Measurements from ENCODE around the gene FTH1.

FTH1 gene

DNA sequence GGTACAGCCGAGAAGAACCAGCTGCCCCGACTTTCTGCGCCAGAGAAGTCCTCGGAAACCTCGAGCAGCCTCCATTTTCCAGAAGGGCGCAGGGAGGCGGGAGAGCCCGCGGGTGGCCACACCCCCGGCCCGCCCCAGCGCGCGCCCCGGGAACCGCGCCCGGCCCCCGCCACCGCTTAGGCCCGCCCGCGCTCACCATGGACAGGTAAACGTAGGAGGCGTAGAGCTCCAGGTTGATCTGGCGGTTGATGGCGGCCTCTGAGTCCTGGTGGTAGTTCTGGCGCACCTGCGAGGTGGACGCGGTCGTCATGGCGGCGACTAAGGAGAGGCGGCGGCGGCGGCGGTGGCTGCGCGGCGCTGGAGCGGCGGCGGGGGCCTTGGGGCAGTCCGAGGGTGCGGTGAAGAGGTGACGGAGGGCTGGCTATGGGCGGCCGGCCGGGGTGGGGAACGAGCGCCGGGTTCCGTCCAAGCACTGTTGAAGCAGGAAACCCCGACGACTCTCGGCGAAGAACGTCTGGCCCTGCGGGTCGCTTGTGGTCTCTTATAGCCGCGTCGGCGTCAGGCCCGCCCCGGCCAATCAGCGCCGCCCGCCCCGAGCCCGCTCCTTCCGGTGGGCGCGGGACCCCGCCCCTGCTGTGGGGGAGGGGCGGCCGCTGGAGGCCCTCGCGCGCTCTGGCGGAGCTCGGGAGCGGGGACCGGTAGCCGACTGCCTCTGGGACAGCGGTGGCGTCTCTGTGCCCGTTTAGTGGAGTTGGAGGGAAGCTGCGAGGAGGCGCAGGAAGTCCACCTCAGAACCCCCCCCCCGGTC lies at the start of gene FTH1:
TSS of gene FTH1 (minus strand) at position 519 of the 808 bp plus-strand sequence. CDS start at position 310, 209 bp downstream.
- Histone ChIP-seq H3K9me3 (ENCODE audit: low read length) (no peaks in the 10 kb centered on the region), H3K9ac (ENCODE audit: low read length) (peak within 1 kb of the TSS; percentile 81), H2AFZ (ENCODE audit: low read length) (peak within 1 kb of the TSS; percentile 59; the same call in 1 of the 2 replicates), H4K20me1 (ENCODE audit: insufficient read depth, low read length) (no peaks in the 10 kb centered on the region), H3K79me2 (ENCODE audit: insufficient read depth, low read length) (peaks cover 10% of the 10 kb centered on the region), H3K36me3 (ENCODE audit: insufficient read depth, low read length) (peaks cover 33% of the 10 kb centered on the region), H3K4me1 (ENCODE audit: insufficient read depth, low read length, severe bottlenecking) (peaks cover 58% of the 10 kb centered on the region), H3K27ac (ENCODE audit: low read depth, low read length, poor library complexity, severe bottlenecking) (peak within 1 kb of the TSS; percentile 54), H3F3A (ENCODE audit: insufficient read depth, low read length) (no peaks in the 10 kb centered on the region; the same call in 1 of the 2 replicates), H3K4me3 (ENCODE audit: low read depth, low read length, poor library complexity, severe bottlenecking) (peak within 1 kb of the TSS; percentile 94), H3K9me2 (ENCODE audit: low read depth, low read length) (no peaks in the 10 kb centered on the region), H3K4me2 (ENCODE audit: low read length) (peak within 1 kb of the TSS; percentile 94), H3K27me3 (ENCODE audit: insufficient read depth, low read length) (no peaks in the 10 kb centered on the region)
- TF ChIP-seq EZH2 (IDR thresholded peaks at IDR 0.05; ENCODE audit: borderline replicate concordance, low read length), result no peak
- TF ChIP-seq, protein P1, sequence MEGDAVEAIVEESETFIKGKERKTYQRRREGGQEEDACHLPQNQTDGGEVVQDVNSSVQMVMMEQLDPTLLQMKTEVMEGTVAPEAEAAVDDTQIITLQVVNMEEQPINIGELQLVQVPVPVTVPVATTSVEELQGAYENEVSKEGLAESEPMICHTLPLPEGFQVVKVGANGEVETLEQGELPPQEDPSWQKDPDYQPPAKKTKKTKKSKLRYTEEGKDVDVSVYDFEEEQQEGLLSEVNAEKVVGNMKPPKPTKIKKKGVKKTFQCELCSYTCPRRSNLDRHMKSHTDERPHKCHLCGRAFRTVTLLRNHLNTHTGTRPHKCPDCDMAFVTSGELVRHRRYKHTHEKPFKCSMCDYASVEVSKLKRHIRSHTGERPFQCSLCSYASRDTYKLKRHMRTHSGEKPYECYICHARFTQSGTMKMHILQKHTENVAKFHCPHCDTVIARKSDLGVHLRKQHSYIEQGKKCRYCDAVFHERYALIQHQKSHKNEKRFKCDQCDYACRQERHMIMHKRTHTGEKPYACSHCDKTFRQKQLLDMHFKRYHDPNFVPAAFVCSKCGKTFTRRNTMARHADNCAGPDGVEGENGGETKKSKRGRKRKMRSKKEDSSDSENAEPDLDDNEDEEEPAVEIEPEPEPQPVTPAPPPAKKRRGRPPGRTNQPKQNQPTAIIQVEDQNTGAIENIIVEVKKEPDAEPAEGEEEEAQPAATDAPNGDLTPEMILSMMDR (IDR thresholded peaks at IDR 0.05; ENCODE audit: low read length), result no peak

DNA sequence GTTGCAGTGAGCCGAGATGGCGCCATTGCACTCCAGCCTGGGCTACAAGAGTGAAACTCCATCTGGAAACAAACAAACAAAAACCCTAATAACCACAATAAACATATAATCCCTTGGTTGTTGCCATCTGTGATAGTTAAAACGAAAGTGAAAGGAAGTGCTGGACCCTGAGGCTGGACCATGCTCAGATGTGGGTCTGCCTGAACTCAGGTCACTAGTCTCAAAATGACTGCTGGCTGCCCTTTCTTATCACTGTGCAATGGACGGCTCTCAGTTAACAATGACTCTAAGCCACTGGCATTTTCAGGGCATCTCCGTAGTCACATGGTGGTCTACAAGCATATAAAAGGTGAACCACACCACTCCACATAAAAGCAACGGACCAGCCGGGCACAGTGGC lies 48.2 kb upstream of the FTH1 start:
- Histone ChIP-seq H3K4me3 (ENCODE audit: low read depth, low read length, poor library complexity, severe bottlenecking) (no peak overlapping the region), H3K27ac (ENCODE audit: low read depth, low read length, poor library complexity, severe bottlenecking) (no peak overlapping the region), H3K9me3 (ENCODE audit: low read length) (no peaks in the 10 kb centered on the region), H3K36me3 (ENCODE audit: insufficient read depth, low read length) (no peaks in the 10 kb centered on the region), H3K9ac (ENCODE audit: low read length) (no peak overlapping the region), H3F3A (ENCODE audit: insufficient read depth, low read length) (no peaks in the 10 kb centered on the region), H4K20me1 (ENCODE audit: insufficient read depth, low read length) (no peaks in the 10 kb centered on the region), H2AFZ (ENCODE audit: low read length) (no peak overlapping the region), H3K9me2 (ENCODE audit: low read depth, low read length) (no peaks in the 10 kb centered on the region), H3K79me2 (ENCODE audit: insufficient read depth, low read length) (no peaks in the 10 kb centered on the region), H3K4me1 (ENCODE audit: insufficient read depth, low read length, severe bottlenecking) (no peaks in the 10 kb centered on the region), H3K27me3 (ENCODE audit: insufficient read depth, low read length) (no peaks in the 10 kb centered on the region; the same call in 1 of the 2 replicates), H3K4me2 (ENCODE audit: low read length) (no peak overlapping the region)
- no peak for TF ChIP-seq EZH2 (IDR thresholded peaks at IDR 0.05; ENCODE audit: borderline replicate concordance, low read length)
- TF ChIP-seq, protein P1 (IDR thresholded peaks at IDR 0.05; ENCODE audit: low read length), result no peak

DNA sequence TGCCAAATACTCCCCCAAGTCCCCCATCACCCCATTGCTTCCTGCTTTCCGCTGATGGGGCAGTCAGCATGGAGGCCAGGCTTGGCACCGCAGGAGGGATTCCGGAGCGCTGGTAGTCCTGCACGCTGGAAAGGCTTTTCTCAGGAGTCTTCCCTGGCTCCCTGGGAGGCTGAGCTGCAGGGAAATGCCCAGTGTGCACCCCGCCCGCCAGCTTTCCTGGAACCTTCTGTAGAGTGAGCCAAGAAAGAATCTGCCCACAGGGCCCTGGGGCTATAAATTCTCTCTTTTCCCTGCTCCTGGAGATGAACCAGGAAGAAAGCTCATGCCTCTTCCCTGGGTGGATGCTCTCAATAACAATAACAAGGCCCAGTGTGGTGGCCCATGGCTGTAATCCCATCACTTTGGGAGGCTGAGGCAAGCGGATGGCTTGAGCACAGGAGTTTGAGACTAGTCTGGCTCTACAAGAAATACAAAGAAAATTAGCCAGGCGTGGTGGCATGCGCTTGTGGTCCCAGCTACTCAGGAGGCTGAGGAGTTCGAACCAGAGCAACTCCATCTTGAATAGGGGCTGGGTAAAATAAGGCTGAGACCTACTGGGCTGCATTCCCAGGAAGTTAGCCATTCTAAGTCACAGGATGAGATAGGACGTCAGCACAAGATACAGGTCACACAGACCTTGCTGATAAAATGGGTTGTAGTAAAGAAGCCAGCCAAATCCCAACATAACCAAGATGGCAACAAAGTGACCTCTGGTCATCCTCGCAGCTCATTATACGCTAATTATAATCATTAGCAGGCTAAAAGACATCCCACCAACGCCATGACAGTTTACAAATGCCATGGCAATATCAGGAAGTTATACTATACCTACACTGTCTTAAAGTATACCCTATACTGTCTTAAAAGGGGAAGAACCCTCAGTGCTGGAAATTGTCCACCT lies 46.4 kb upstream of the FTH1 start:
- H3K27ac ChIP-seq (ENCODE audit: low read depth, low read length, poor library complexity, severe bottlenecking), result no peak overlapping the region
- H3K9me2 ChIP-seq (ENCODE audit: low read depth, low read length), result no peaks in the 10 kb centered on the region
- H3K79me2 ChIP-seq (ENCODE audit: insufficient read depth, low read length), result no peaks in the 10 kb centered on the region
- H2AFZ ChIP-seq (ENCODE audit: low read length), result no peak overlapping the region
- no peaks in the 10 kb centered on the region for H3K36me3 ChIP-seq (ENCODE audit: insufficient read depth, low read length)
- H3K27me3 ChIP-seq (ENCODE audit: insufficient read depth, low read length), result no peaks in the 10 kb centered on the region; the same call in 1 of the 2 replicates
- no peak overlapping the region for H3K4me2 ChIP-seq (ENCODE audit: low read length)
- H3K9me3 ChIP-seq (ENCODE audit: low read length), result no peaks in the 10 kb centered on the region
- H3K9ac ChIP-seq (ENCODE audit: low read length), result no peak overlapping the region
- no peaks in the 10 kb centered on the region for H4K20me1 ChIP-seq (ENCODE audit: insufficient read depth, low read length)
- no peaks in the 10 kb centered on the region for H3F3A ChIP-seq (ENCODE audit: insufficient read depth, low read length)
- no peaks in the 10 kb centered on the region for H3K4me1 ChIP-seq (ENCODE audit: insufficient read depth, low read length, severe bottlenecking)
- no peak for TF ChIP-seq EZH2 (IDR thresholded peaks at IDR 0.05; ENCODE audit: borderline replicate concordance, low read length)
- TF ChIP-seq, protein P1 (IDR thresholded peaks at IDR 0.05; ENCODE audit: low read length), result no peak
- H3K4me3 ChIP-seq (ENCODE audit: low read depth, low read length, poor library complexity, severe bottlenecking), result no peak overlapping the region
